ENCODE data around the gene CDH16.

CDH16 gene

DNA sequence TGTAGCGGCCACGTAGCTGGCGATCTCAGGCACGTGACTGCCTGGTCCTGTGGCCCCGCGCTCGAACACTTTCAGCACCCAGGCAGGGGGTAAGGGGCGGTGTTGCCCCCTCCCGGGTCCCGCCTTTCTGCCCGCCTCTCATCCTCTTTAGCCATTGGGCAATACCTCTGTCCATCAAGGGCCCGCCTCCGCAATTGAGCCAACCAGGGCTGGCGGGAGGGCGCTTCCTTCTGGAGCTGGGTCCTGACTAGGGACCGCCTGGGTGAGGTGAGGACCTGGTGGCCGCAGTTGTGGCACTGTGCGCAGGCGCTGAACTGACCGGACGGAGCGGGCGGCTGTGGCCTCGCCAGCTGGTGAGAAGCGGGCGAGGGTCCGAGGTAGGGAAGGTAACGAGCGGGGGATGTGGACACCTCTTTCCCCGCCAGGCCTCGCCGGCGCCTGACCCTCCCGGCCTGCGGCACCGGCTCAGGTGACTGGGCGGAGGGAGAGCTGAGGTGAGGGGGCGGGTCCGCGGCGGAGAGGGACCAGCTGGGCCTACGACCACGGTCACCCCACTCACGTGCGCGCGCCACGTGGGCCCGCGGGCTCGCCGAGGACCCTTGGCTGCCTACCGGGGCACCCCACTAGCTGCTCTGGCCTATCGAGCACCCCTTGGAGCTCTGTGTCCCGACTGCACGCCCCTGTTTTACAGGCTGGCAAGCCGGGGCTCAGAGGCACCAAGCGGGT lies 38.2 kb downstream of the CDH16 start, which contains the start of gene PDP2:
Gene PDP2 (plus strand): TSS at position 228 of the 726 bp plus-strand sequence. CDS start 3,770 bp downstream, outside the sequence.
- H4K20me1 ChIP-seq (ENCODE audit: insufficient read depth, low read length), result no peaks in the 10 kb centered on the region
- no peaks in the 10 kb centered on the region for H3F3A ChIP-seq (ENCODE audit: insufficient read depth, low read length)
- peaks cover 27% of the 10 kb centered on the region for H3K4me1 ChIP-seq (ENCODE audit: insufficient read depth, low read length, severe bottlenecking)
- H3K9ac ChIP-seq (ENCODE audit: low read length), result peak within 1 kb of the TSS; percentile 72
- H3K36me3 ChIP-seq (ENCODE audit: insufficient read depth, low read length), result peaks cover 14% of the 10 kb centered on the region
- H2AFZ ChIP-seq (ENCODE audit: low read length), result peak within 1 kb of the TSS; percentile 32
- peak within 1 kb of the TSS; percentile 77 for H3K4me2 ChIP-seq (ENCODE audit: low read length)
- no peaks in the 10 kb centered on the region for H3K9me2 ChIP-seq (ENCODE audit: low read depth, low read length)
- H3K27ac ChIP-seq (ENCODE audit: low read depth, low read length, poor library complexity, severe bottlenecking), result no peak within 1 kb of the TSS
- H3K9me3 ChIP-seq (ENCODE audit: low read length), result no peaks in the 10 kb centered on the region
- H3K4me3 ChIP-seq (ENCODE audit: low read depth, low read length, poor library complexity, severe bottlenecking), result peak within 1 kb of the TSS; percentile 70
- TF ChIP-seq, protein P1, sequence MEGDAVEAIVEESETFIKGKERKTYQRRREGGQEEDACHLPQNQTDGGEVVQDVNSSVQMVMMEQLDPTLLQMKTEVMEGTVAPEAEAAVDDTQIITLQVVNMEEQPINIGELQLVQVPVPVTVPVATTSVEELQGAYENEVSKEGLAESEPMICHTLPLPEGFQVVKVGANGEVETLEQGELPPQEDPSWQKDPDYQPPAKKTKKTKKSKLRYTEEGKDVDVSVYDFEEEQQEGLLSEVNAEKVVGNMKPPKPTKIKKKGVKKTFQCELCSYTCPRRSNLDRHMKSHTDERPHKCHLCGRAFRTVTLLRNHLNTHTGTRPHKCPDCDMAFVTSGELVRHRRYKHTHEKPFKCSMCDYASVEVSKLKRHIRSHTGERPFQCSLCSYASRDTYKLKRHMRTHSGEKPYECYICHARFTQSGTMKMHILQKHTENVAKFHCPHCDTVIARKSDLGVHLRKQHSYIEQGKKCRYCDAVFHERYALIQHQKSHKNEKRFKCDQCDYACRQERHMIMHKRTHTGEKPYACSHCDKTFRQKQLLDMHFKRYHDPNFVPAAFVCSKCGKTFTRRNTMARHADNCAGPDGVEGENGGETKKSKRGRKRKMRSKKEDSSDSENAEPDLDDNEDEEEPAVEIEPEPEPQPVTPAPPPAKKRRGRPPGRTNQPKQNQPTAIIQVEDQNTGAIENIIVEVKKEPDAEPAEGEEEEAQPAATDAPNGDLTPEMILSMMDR (IDR thresholded peaks at IDR 0.05; ENCODE audit: low read length), result no peak
- TF ChIP-seq EZH2 (IDR thresholded peaks at IDR 0.05; ENCODE audit: borderline replicate concordance, low read length), result no peak
- no peaks in the 10 kb centered on the region for H3K79me2 ChIP-seq (ENCODE audit: insufficient read depth, low read length)
- no peaks in the 10 kb centered on the region for H3K27me3 ChIP-seq (ENCODE audit: insufficient read depth, low read length)

DNA sequence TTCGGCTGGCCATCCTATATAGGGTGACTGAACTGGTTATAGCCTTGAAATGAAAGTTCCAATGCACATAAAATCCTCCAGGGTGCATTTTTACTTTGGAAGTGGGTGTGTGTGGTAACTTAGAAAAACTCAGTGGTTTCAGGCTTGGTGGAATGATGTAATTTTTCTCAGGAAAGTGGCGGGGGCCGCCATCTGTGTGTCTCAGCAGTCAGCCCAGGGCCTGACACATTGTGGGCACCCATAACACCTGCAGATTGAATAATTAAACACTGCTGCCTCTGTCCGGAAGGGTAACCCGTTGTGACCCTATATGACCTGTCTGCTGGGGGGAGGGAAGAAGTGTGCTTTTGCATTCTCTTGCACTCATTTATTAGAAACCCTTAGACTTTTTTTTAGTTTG lies 40.6 kb downstream of the CDH16 start:
- Histone ChIP-seq H3F3A (ENCODE audit: insufficient read depth, low read length) (no peaks in the 10 kb centered on the region), H3K27me3 (ENCODE audit: insufficient read depth, low read length) (no peaks in the 10 kb centered on the region), H3K9me3 (ENCODE audit: low read length) (no peaks in the 10 kb centered on the region), H3K4me1 (ENCODE audit: insufficient read depth, low read length, severe bottlenecking) (peaks cover 31% of the 10 kb centered on the region), H3K27ac (ENCODE audit: low read depth, low read length, poor library complexity, severe bottlenecking) (peak overlapping the region; percentile 34), H3K9me2 (ENCODE audit: low read depth, low read length) (no peaks in the 10 kb centered on the region), H3K4me3 (ENCODE audit: low read depth, low read length, poor library complexity, severe bottlenecking) (no peak overlapping the region), H2AFZ (ENCODE audit: low read length) (no peak overlapping the region), H3K9ac (ENCODE audit: low read length) (no peak overlapping the region), H3K79me2 (ENCODE audit: insufficient read depth, low read length) (no peaks in the 10 kb centered on the region), H4K20me1 (ENCODE audit: insufficient read depth, low read length) (no peaks in the 10 kb centered on the region), H3K4me2 (ENCODE audit: low read length) (peak overlapping the region; percentile 28; the same call in 1 of the 2 replicates), H3K36me3 (ENCODE audit: insufficient read depth, low read length) (no peaks in the 10 kb centered on the region)
- TF ChIP-seq EZH2 (IDR thresholded peaks at IDR 0.05; ENCODE audit: borderline replicate concordance, low read length), result no peak

DNA sequence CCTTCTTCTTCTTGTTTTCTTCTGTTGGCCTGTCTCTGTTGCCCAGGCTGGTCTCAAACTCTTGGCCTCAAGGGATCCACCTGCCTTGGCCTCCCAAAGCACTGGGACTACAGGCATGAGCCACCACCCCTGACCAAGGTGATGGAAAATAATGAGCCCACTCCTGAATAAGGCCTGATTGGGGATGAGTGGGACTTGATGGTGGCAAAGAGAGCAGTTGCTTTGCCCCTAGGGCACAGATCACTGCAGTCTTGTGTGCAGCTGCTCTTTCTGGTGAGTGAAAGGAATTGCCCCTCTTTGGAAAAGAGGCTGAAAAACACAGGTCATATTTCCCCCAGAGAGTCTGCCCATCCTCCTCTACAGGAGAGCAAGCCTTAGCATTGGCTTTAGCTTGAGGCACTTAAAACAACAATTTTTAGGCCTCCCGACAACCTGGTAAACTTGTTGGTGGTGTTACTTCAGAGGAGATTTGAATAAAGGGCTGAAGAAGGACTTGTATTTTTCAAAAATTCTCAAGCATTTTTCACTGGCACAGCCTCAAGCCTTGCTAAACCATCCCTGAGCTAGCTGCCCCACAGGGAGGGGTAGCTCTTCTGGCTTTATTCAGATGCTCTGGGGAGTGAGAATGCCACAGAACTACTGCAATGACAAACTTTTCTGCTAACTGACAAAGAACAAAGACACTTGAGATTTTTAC lies 44.5 kb downstream of the CDH16 start:
- Histone ChIP-seq H3F3A (ENCODE audit: insufficient read depth, low read length) (no peaks in the 10 kb centered on the region), H3K4me1 (ENCODE audit: insufficient read depth, low read length, severe bottlenecking) (peaks cover 20% of the 10 kb centered on the region), H3K79me2 (ENCODE audit: insufficient read depth, low read length) (no peaks in the 10 kb centered on the region), H3K27ac (ENCODE audit: low read depth, low read length, poor library complexity, severe bottlenecking) (no peak overlapping the region), H3K4me2 (ENCODE audit: low read length) (no peak overlapping the region), H2AFZ (ENCODE audit: low read length) (no peak overlapping the region), H3K36me3 (ENCODE audit: insufficient read depth, low read length) (no peaks in the 10 kb centered on the region), H4K20me1 (ENCODE audit: insufficient read depth, low read length) (no peaks in the 10 kb centered on the region), H3K9ac (ENCODE audit: low read length) (no peak overlapping the region), H3K4me3 (ENCODE audit: low read depth, low read length, poor library complexity, severe bottlenecking) (no peak overlapping the region), H3K27me3 (ENCODE audit: insufficient read depth, low read length) (no peaks in the 10 kb centered on the region), H3K9me2 (ENCODE audit: low read depth, low read length) (no peaks in the 10 kb centered on the region), H3K9me3 (ENCODE audit: low read length) (no peaks in the 10 kb centered on the region)
- TF ChIP-seq, protein P1 (IDR thresholded peaks at IDR 0.05; ENCODE audit: low read length), result no peak
- no peak for TF ChIP-seq EZH2 (IDR thresholded peaks at IDR 0.05; ENCODE audit: borderline replicate concordance, low read length)

All from OCI-LY1 (cell line).